Measurements from ENCODE around the gene RPL28.

Gene RPL28

DNA sequence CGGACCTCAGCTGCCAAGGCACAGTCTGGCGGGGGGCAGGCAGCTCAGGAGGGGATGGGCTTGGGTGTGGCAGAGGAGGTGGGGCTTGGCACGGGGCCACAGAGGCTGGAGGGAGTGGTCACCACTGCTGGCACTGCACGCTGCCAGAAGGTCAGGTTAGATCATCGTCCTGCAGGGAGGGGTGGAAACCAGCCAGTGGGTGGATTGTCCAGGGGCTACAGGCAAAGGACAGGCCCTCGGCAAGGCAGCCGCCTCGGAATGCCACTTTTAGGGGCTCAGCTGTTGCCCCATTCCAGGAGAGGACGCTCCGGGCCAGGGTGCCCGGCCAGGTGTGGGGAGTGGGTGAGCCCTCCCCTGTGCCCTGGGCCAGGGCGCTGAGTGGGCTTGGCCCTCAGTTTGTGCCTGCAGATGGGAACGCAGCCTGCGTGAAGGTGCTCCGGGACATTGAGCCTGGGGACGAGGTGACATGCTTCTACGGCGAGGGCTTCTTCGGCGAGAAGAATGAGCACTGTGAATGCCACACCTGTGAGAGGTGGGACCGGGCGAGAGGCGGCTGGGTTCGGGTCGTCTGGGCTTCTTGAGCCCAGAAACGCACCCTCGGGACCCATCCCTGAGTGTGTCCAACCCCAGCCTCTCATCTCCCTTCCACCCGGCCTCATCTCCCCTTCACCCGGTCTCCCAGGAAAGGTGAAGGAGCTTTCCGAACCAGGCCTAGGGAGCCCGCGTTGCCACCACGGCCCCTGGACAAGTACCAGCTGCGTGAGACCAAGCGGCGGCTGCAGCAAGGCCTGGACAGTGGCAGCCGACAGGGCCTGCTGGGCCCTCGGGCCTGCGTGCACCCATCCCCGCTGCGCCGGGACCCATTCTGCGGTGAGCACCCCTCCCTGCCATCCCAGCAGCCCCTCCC, 39.7 kb upstream of the RPL28 start:
- DNase-seq (ENCODE audit: low read depth in 1 of 2, low spot score in 1 of 2) = no peak
- no peak for TF ChIP-seq POLR2AphosphoS5 (IDR thresholded peaks at IDR 0.05; ENCODE audit: low read depth)
- TF ChIP-seq, protein P1, sequence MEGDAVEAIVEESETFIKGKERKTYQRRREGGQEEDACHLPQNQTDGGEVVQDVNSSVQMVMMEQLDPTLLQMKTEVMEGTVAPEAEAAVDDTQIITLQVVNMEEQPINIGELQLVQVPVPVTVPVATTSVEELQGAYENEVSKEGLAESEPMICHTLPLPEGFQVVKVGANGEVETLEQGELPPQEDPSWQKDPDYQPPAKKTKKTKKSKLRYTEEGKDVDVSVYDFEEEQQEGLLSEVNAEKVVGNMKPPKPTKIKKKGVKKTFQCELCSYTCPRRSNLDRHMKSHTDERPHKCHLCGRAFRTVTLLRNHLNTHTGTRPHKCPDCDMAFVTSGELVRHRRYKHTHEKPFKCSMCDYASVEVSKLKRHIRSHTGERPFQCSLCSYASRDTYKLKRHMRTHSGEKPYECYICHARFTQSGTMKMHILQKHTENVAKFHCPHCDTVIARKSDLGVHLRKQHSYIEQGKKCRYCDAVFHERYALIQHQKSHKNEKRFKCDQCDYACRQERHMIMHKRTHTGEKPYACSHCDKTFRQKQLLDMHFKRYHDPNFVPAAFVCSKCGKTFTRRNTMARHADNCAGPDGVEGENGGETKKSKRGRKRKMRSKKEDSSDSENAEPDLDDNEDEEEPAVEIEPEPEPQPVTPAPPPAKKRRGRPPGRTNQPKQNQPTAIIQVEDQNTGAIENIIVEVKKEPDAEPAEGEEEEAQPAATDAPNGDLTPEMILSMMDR (IDR thresholded peaks at IDR 0.05; ENCODE audit: insufficient read depth, low read length) = no peak
- TF ChIP-seq GABPA (IDR thresholded peaks at IDR 0.05; ENCODE audit: low read depth) = no peak
- no peak for TF ChIP-seq SPI1 (IDR thresholded peaks at IDR 0.05; ENCODE audit: borderline replicate concordance, low read depth)
- TF ChIP-seq, protein P2, sequence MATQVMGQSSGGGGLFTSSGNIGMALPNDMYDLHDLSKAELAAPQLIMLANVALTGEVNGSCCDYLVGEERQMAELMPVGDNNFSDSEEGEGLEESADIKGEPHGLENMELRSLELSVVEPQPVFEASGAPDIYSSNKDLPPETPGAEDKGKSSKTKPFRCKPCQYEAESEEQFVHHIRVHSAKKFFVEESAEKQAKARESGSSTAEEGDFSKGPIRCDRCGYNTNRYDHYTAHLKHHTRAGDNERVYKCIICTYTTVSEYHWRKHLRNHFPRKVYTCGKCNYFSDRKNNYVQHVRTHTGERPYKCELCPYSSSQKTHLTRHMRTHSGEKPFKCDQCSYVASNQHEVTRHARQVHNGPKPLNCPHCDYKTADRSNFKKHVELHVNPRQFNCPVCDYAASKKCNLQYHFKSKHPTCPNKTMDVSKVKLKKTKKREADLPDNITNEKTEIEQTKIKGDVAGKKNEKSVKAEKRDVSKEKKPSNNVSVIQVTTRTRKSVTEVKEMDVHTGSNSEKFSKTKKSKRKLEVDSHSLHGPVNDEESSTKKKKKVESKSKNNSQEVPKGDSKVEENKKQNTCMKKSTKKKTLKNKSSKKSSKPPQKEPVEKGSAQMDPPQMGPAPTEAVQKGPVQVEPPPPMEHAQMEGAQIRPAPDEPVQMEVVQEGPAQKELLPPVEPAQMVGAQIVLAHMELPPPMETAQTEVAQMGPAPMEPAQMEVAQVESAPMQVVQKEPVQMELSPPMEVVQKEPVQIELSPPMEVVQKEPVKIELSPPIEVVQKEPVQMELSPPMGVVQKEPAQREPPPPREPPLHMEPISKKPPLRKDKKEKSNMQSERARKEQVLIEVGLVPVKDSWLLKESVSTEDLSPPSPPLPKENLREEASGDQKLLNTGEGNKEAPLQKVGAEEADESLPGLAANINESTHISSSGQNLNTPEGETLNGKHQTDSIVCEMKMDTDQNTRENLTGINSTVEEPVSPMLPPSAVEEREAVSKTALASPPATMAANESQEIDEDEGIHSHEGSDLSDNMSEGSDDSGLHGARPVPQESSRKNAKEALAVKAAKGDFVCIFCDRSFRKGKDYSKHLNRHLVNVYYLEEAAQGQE (IDR thresholded peaks at IDR 0.05; ENCODE audit: insufficient replicate concordance, low read depth) = no peak
- H3K27ac ChIP-seq (replicated peaks) = no peak overlapping the region
- no peak overlapping the region for H3K4me3 ChIP-seq (replicated peaks; ENCODE audit: insufficient read depth, low read length)
- H3K27me3 ChIP-seq (ENCODE audit: insufficient read depth, poor library complexity, severe bottlenecking) = no peaks in the 10 kb centered on the region

DNA sequence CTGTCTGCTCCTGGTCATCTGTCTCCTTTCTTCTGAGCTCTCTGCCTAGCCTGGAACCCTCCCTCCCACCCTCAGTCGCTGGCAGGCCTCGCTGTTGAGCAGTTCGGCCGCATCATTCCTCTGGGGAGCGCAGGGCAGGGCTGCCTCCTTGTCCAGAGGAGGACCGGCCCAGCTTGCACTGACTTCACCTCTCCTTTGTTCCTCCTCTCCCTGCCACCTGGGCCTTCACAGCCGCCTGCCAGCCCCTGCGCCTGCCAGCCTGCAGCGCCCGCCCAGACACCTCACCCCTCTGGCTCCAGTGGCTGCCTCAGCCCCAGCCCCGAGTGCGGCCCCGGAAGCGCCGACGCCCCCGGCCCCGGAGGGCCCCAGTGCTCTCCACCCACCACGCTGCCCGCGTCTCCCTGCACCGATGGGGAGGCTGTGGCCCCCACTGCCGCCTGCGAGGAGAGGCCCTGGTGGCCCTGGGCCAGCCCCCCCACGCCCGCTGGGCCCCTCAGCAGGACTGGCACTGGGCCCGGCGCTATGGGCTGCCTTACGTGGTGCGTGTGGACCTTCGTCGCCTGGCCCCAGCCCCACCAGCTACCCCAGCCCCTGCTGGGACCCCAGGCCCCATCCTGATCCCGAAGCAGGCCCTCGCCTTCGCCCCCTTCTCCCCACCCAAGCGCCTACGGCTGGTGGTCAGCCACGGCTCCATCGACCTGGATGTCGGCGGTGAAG, 38.8 kb upstream of the RPL28 start:
- TF ChIP-seq POLR2AphosphoS5 (IDR thresholded peaks at IDR 0.05; ENCODE audit: low read depth) (no peak), GABPA (IDR thresholded peaks at IDR 0.05; ENCODE audit: low read depth) (no peak), SPI1 (IDR thresholded peaks at IDR 0.05; ENCODE audit: borderline replicate concordance, low read depth) (no peak)
- TF ChIP-seq, protein P1 (IDR thresholded peaks at IDR 0.05; ENCODE audit: insufficient read depth, low read length) = no peak
- TF ChIP-seq, protein P2 (IDR thresholded peaks at IDR 0.05; ENCODE audit: insufficient replicate concordance, low read depth) = no peak
- no peak for DNase-seq (ENCODE audit: low read depth in 1 of 2, low spot score in 1 of 2)
- Histone ChIP-seq H3K4me3 (replicated peaks; ENCODE audit: insufficient read depth, low read length) (no peak overlapping the region), H3K27me3 (ENCODE audit: insufficient read depth, poor library complexity, severe bottlenecking) (no peaks in the 10 kb centered on the region), H3K27ac (replicated peaks) (no peak overlapping the region)

DNA sequence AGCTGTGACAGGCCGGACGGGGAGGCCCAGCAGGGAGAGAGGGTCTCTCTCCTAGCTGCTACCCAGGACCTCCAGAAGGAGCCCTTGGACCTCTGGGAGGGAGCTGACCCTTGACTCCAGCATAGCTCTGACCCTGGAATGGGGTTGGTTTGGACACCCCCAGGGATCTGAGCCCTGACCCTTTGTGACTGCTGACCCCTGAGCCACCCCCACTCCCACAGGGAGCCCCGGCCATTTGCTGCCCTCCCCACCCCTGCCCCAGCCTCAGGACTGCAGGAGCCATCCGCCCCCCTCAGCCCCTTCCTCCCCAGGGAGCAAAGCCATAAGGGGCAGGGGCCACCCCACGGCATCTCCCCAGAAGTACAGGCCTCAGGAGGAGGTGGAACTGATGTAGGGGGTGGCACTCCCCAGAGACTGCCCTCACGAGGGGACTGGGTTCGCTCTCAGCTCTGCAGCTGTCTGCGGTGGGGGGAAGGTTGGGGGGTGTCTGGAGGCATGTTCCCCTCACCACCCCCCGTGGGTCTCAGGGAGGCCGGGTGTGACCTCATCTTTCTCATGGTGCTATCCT, 38.2 kb upstream of the RPL28 start:
- no peak overlapping the region for H3K27ac ChIP-seq (replicated peaks)
- no peak for TF ChIP-seq SPI1 (IDR thresholded peaks at IDR 0.05; ENCODE audit: borderline replicate concordance, low read depth)
- TF ChIP-seq, protein P2 (IDR thresholded peaks at IDR 0.05; ENCODE audit: insufficient replicate concordance, low read depth) = no peak
- no peak for TF ChIP-seq POLR2AphosphoS5 (IDR thresholded peaks at IDR 0.05; ENCODE audit: low read depth)
- TF ChIP-seq, protein P1 (IDR thresholded peaks at IDR 0.05; ENCODE audit: insufficient read depth, low read length) = no peak
- TF ChIP-seq GABPA (IDR thresholded peaks at IDR 0.05; ENCODE audit: low read depth) = no peak

More for the DNA sequence above, 38.2 kb upstream of the RPL28 start:
- Histone ChIP-seq H3K4me3 (replicated peaks; ENCODE audit: insufficient read depth, low read length) (no peak overlapping the region), H3K27me3 (ENCODE audit: insufficient read depth, poor library complexity, severe bottlenecking) (peaks cover 4% of the 10 kb centered on the region)
- DNase-seq (ENCODE audit: low read depth in 1 of 2, low spot score in 1 of 2) = no peak
